Peyer's patch (tissue), 4 donors: ENCODE results near the gene ROBO2.

Source experiments
- POLR2A ChIP-seq, 2 donors: fragments of 450-650 bp; IDR thresholded peaks; one replicate each; pipeline ENCODE4 v1.5.1; 2017; ENCODE audit warnings: antibody characterized with exemption in 2 of 2, mild to moderate bottlenecking in 2 of 2, moderate library complexity in 2 of 2
- TF ChIP-seq, protein P1 (sequence below), 6 experiments: fragments of 450-650 bp in 4 of 6; fragments of 200-600 bp in 2 of 6; sonication (generic) in 1 of 6; IDR thresholded peaks; one replicate each; pipeline ENCODE4 v1.5.1; 2017 to 2019; ENCODE audit warnings: antibody characterized with exemption in 6 of 6, mild to moderate bottlenecking in 3 of 6, moderate library complexity in 1 of 6

DNA sequence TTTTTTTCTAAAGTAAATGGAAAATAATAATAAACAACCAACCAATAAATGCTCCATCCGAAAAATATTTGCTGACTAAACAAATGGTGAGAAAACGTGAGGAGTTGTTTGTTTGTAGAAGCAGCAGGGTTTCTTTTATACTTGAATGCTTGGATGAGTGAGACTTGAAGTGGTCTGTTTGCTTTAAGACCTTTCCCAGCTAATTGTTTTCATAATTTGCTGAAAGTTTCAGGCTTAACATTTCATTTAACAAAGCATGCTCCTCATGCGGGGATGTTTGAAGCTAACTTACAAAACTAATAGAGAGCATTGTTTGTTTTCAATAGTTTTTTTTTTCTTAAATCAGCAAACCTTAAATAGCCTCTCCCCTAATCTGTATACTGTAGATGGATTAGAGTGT, 484.6 kb downstream of the ROBO2 start:
- TF ChIP-seq, protein P1, sequence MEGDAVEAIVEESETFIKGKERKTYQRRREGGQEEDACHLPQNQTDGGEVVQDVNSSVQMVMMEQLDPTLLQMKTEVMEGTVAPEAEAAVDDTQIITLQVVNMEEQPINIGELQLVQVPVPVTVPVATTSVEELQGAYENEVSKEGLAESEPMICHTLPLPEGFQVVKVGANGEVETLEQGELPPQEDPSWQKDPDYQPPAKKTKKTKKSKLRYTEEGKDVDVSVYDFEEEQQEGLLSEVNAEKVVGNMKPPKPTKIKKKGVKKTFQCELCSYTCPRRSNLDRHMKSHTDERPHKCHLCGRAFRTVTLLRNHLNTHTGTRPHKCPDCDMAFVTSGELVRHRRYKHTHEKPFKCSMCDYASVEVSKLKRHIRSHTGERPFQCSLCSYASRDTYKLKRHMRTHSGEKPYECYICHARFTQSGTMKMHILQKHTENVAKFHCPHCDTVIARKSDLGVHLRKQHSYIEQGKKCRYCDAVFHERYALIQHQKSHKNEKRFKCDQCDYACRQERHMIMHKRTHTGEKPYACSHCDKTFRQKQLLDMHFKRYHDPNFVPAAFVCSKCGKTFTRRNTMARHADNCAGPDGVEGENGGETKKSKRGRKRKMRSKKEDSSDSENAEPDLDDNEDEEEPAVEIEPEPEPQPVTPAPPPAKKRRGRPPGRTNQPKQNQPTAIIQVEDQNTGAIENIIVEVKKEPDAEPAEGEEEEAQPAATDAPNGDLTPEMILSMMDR (IDR thresholded peaks at IDR 0.05), result no peak
- no peak for TF ChIP-seq POLR2A (IDR thresholded peaks at IDR 0.05)
